ENCODE data around the gene LAMA2.

- TF ChIP-seq POLR2A (IDR thresholded peaks at IDR 0.05; ENCODE audit: extremely low read depth, insufficient read length), result no peak
- no peak for TF ChIP-seq CTCF (IDR thresholded peaks at IDR 0.05; ENCODE audit: low read depth, low read length)
- TF ChIP-seq MAX (IDR thresholded peaks at IDR 0.05; ENCODE audit: low read depth, low read length), result no peak
Observed at GRCh38 chr6:128997880-128998279, 114.9 kb downstream of the LAMA2 start.

All from NB4 (cell line).